Kidney (tissue), 14 donors: Measurements from ENCODE around the gene NUP85. TPM values are rescaled to one million over a fixed set of nuclear protein-coding genes. Genes with fewer than 3 reads are reported as not detected.
"Not testable (repeated sequence)": the region's sequence is repeated elsewhere in the genome, so short reads cannot be mapped to it uniquely, and the experiment has no call there.

Experiments
- DNase-seq, 5 donors: peaks; one replicate each; pipeline ENCODE4 v3.0.0-alpha.2; 2013 to 2020
- FAIRE-seq: peaks from 2 replicates; lab custom pipeline; 2012; peaks lifted over from hg19 to GRCh38; lab: Jason Lieb, UNC
- H3K27ac ChIP-seq, 2 donors: one replicate each; pipeline ENCODE4 v1.7.0; 2013; ENCODE audit warnings: low read depth in 2 of 2, low read length in 2 of 2, inconsistent platforms in 1 of 2
- H3K27me3 ChIP-seq: one replicate; pipeline ENCODE4 v1.7.1; 2013; ENCODE audit warnings: low read length, inconsistent platforms; ENCODE audit not compliant: control insufficient read depth, insufficient read depth
- H3K36me3 ChIP-seq, 3 donors: one replicate each; pipeline versions ENCODE4 v1.7.0 to v1.7.1; 2013; ENCODE audit warnings: low read length in 3 of 3, control low read depth in 1 of 3, inconsistent platforms in 1 of 3; ENCODE audit not compliant: insufficient read depth in 3 of 3, control insufficient read depth in 2 of 3
- H3K4me1 ChIP-seq, 3 donors: one replicate each; pipeline versions ENCODE4 v1.7.0 to v1.7.1; 2013; ENCODE audit warnings: low read length in 3 of 3, inconsistent platforms in 1 of 3, low read depth in 1 of 3; ENCODE audit not compliant: control insufficient read depth in 2 of 3, insufficient read depth in 2 of 3
- H3K4me3 ChIP-seq, 3 donors: one replicate each; pipeline versions ENCODE4 v1.7.0 to v1.8.1; 2013; ENCODE audit warnings: low read length in 3 of 3, control low read depth in 1 of 3, inconsistent platforms in 1 of 3
- H3K9ac ChIP-seq, 3 donors: one replicate each; pipeline versions ENCODE4 v1.7.0 to v1.7.1; 2013; ENCODE audit warnings: low read length in 3 of 3, control low read depth in 1 of 3, inconsistent platforms in 1 of 3
- H3K9me3 ChIP-seq, 3 donors: one replicate each; pipeline versions ENCODE4 v1.7.0 to v1.7.1; 2013; ENCODE audit warnings: low read length in 3 of 3, control low read depth in 1 of 3, inconsistent platforms in 1 of 3; ENCODE audit not compliant: control insufficient read depth in 2 of 3, insufficient read depth in 1 of 3
- intact Hi-C: fragments of 100-400 bp; cut with DNase I; formaldehyde crosslinking; loops from one replicate; pipeline ENCODE4 v1.11.1; 2022
- polyA plus RNA-seq: library from polyadenylated mRNA; stranded (reverse); fragments of 350-450 nt; fragmentation: Illumina TruSeq; extraction: RNeasy Lipid Tissue Mini Kit (QIAGEN cat#74804); gene quantifications from one replicate; pipeline ENCODE4 v1.2.3, GENCODE V29; 2014; ENCODE audit warnings: low read depth, low replicate concordance; ENCODE audit not compliant: insufficient read depth
- total RNA-seq: library from RNA; stranded (reverse); fragmentation: NEBNext Ultra II Directional; extraction: Animal tissue kit (Norgen Biotek cat#: 25700); gene quantifications from one replicate; pipeline ENCODE4 v1.2.1, GENCODE V29; 2021
- TF ChIP-seq, protein P1 (sequence below): IDR thresholded peaks from 3 replicates; pipeline ENCODE4 v1.5.1; 2012; ENCODE audit warnings: mild to moderate bottlenecking, moderate library complexity, borderline replicate concordance; ENCODE audit not compliant: insufficient read depth; ENCODE audit errors: extremely low read depth
- donor health status: control.
- donor health status: control.
- donor health status: control.
- donor health status: control.
- donor health status: control.
- donor health status: DM: yes; HTN: yes; CAD: no.
- donor health status: Normal renal cell carcinoma (clear cell type).

The NUP85 gene
- total and polyA plus RNA-seq, 2 donors from 2014 or later: 23.9 to 67.1 TPM

DNA sequence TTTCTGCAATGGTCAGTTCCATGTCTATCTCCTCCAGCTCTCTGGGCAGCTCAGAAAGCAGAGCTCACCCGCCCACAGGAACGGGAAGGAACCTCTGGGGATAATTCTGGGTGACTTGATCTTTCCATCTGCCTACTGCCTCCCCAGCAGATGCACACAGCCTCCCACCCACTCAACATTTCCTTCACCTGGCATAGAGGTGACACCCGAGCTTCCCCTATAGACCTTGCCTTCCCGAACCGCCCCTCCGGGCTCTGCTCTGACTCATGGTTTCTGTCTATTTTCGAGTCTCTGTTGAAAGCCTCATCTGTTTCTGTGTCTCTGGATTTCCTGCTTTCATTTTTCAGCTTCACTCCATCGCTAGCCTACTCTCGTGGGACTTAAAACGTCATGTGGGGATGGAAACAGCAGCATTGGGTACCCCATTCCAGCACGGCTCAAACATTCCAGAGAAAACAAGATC is 44.6 kb downstream of the NUP85 start:
- Histone ChIP-seq H3K9ac (no peak overlapping the region), H3K27ac (no peak overlapping the region), H3K9me3 (no peaks in the 10 kb centered on the region), H3K36me3 (peaks cover 0 to 14% (median 8%) of the 10 kb centered on the region in 3 donors), H3K4me3 (peak overlapping the region in 1 of 3 donors; percentile 3), H3K27me3 (no peaks in the 10 kb centered on the region), H3K4me1 (peaks cover 0 to 4% (median 0%) of the 10 kb centered on the region in 3 donors)
- intact Hi-C loops: no loop called here
- DNase-seq (no peak), FAIRE-seq (no peak)
- TF ChIP-seq, protein P1, sequence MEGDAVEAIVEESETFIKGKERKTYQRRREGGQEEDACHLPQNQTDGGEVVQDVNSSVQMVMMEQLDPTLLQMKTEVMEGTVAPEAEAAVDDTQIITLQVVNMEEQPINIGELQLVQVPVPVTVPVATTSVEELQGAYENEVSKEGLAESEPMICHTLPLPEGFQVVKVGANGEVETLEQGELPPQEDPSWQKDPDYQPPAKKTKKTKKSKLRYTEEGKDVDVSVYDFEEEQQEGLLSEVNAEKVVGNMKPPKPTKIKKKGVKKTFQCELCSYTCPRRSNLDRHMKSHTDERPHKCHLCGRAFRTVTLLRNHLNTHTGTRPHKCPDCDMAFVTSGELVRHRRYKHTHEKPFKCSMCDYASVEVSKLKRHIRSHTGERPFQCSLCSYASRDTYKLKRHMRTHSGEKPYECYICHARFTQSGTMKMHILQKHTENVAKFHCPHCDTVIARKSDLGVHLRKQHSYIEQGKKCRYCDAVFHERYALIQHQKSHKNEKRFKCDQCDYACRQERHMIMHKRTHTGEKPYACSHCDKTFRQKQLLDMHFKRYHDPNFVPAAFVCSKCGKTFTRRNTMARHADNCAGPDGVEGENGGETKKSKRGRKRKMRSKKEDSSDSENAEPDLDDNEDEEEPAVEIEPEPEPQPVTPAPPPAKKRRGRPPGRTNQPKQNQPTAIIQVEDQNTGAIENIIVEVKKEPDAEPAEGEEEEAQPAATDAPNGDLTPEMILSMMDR: no peak

DNA sequence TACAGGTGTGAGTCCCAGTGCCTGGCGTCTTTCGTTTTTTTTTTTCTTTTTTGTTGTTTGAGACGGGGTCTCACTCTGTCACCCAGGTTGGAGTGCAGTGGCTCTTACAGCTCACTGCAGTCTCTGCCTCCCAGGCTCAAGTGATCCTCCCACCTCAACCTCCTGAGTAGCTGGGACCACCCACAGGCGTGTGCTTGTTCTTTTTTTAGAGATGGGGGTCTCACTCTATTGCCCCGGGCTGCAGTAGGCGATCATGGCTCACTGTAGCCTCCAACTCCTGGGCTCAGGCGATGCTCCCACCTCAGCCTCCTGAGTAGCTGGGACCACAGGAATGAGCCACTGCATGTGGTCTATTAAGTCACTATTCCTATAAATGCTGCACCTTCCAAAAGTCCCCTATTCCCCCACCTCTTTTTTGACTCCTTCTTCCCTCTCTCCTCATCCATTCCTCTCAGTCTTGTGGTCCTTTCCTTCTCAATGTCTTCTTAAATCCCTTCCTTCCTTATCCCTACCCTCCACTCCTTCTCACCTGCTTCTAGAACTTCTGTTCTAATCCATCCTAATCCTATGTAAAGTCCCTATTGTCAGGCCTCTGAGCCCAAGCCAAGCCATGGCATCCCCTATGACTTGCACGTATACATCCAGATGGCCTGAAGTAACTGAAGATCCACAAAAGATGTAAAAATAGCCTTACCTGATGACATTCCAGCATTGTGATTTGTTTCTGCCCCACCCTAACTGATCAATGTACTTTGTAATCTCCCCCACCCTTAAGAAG is 46.7 kb downstream of the NUP85 start:
- no peak overlapping the region for H3K9ac ChIP-seq
- FAIRE-seq (no peak), DNase-seq (no peak)
- H3K4me3 ChIP-seq: no peak overlapping the region
- intact Hi-C loops: no loop called here
- no peaks in the 10 kb centered on the region for H3K9me3 ChIP-seq
- H3K36me3 ChIP-seq: no peaks in the 10 kb centered on the region
- no peak overlapping the region for H3K27ac ChIP-seq
- no peaks in the 10 kb centered on the region for H3K27me3 ChIP-seq
- TF ChIP-seq, protein P1: no peak
- peaks cover 0 to 4% (median 0%) of the 10 kb centered on the region in 3 donors for H3K4me1 ChIP-seq

DNA sequence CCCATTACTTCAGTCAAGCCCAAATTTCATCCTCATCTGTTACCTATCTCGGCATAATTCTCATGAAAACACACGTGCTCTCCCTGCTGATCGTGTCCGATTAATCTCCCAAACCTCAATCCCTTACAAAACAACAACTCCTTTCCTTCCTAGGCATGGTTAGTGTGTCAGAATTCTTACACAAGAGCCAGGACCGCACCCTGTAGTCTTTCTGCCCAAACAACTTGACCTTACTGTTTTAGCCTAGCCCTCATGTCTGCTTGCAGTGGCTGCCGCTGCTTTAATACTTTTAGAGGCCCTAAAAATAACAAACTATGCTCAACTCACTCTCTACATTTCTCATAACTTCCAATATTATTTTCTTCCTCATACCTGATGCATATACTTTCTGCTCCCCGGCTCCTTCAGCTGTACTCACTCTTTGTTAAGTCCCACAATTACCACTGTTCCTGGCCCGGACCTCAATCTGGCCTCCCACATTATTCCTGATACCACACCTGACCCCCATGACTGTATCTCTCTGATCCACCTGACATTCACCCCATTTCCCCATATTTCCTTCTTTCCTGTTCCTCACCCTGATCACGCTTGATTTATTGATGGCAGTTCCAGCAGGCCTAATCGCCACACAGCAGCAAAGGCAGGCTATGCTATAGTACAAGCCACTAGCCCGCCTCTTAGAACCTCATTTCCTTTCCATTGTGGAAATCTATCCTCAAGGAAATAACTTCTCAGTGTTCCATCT is 50.6 kb downstream of the NUP85 start:
- DNase-seq, FAIRE-seq, H3K9ac ChIP-seq, H3K27ac ChIP-seq, H3K36me3 ChIP-seq, H3K9me3 ChIP-seq, H3K27me3 ChIP-seq, intact Hi-C loops, H3K4me3 ChIP-seq: not testable (repeated sequence)
- H3K4me1 ChIP-seq: peaks cover 0 to 14% (median 5%) of the 10 kb centered on the region in 3 donors

DNA sequence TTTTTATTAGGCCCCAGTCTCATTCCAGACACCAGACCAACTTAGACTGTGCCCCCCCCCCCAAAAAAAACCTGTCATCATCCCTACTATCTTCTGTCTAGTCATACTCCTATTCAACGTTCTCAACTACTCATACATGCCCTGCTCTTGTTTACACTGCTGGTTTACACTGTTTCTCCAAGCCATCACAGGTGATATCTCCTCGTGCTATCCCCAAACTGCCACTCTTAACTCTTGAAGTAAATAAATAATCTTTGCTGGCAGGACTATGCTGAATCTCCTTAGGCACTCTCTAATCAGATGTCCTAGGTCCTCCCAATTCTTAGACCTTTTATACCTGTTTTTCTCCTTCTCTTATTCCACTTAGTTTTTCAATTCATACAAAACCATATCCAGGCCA is 51.7 kb downstream of the NUP85 start:
- H3K9ac ChIP-seq, DNase-seq, H3K27ac ChIP-seq, H3K4me3 ChIP-seq, H3K27me3 ChIP-seq, intact Hi-C loops, H3K36me3 ChIP-seq, FAIRE-seq, H3K9me3 ChIP-seq: not testable (repeated sequence)
- H3K4me1 ChIP-seq: peaks cover 0 to 15% (median 5%) of the 10 kb centered on the region in 3 donors
